ENCODE results near the gene CPS1. TPM values are rescaled to one million over a fixed set of nuclear protein-coding genes. Genes with fewer than 3 reads are reported as not detected.

The CPS1 gene
- total RNA-seq, 1 donor from 2014 or later, result 8.0 TPM

DNA sequence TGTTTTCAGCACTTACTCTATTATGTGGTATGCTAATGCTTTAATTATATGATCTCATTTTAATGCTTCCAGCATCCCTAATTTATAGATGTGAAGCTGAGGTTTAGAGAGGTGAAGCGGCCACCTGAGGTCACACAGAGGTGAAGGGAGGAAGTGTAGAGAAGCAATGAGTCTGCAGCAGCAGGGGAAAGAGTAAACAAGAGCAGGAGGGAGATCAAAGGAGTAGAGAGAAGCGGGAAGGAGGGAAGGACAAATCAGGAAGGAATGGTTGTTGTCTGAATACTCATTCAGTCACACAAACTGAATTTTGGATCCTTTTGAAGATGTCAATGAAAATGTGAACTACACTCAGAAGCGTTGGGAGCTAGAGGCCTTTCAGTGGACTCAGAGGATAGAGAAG lies 130.0 kb downstream of the CPS1 start:
- Mint-ChIP-seq H3K4me3 (ENCODE audit: unreplicated experiment) (no peak overlapping the region), H3K36me3 (ENCODE audit: low read depth, unreplicated experiment) (no peaks in the 10 kb centered on the region), H3K27ac (ENCODE audit: unreplicated experiment) (no peak overlapping the region), H3K27me3 (ENCODE audit: low read depth, unreplicated experiment) (no peaks in the 10 kb centered on the region), H3K4me1 (ENCODE audit: low read depth, unreplicated experiment) (no peaks in the 10 kb centered on the region), H3K9me3 (ENCODE audit: unreplicated experiment) (no peaks in the 10 kb centered on the region)
- H4K20me1 ChIP-seq (ENCODE audit: insufficient read depth, low read length), result no peaks in the 10 kb centered on the region
- no peaks in the 10 kb centered on the region for H3K27me3 ChIP-seq (ENCODE audit: insufficient read depth, low read length)
- H3K4me3 ChIP-seq (ENCODE audit: insufficient read depth, low read depth, low read length), result no peak overlapping the region
- H3K27ac ChIP-seq (ENCODE audit: low read depth, low read length), result no peak overlapping the region
- TF ChIP-seq CTCF (IDR thresholded peaks at IDR 0.05; ENCODE audit: insufficient read depth, low read depth, low read length), result no peak
- no peak for TF ChIP-seq EZH2 (IDR thresholded peaks at IDR 0.05; ENCODE audit: insufficient read depth, low read length)
- H3K79me2 ChIP-seq (ENCODE audit: insufficient read depth, low read length), result no peaks in the 10 kb centered on the region
- FAIRE-seq (no peak), DNase-seq (ENCODE audit: low read depth) (no peak)
- H2AFZ ChIP-seq (ENCODE audit: low read depth, low read length), result no peak overlapping the region
- no peaks in the 10 kb centered on the region for H3K4me1 ChIP-seq (ENCODE audit: insufficient read depth, low read length)
- no peaks in the 10 kb centered on the region for H3K9me3 ChIP-seq (ENCODE audit: insufficient read depth, low read depth, low read length)
- no peaks in the 10 kb centered on the region for H3K36me3 ChIP-seq (ENCODE audit: insufficient read depth, low read length)
- H3K9ac ChIP-seq (ENCODE audit: low read length), result no peak overlapping the region
- no peak overlapping the region for H3K4me2 ChIP-seq (ENCODE audit: low read length)

- no peaks in the 10 kb centered on the region for H3K79me2 ChIP-seq (ENCODE audit: insufficient read depth, low read length)
- no peaks in the 10 kb centered on the region for H3K27me3 ChIP-seq (ENCODE audit: insufficient read depth, low read length)
- H3K9me3 Mint-ChIP-seq (ENCODE audit: unreplicated experiment), result no peaks in the 10 kb centered on the region
- H3K4me3 ChIP-seq (ENCODE audit: insufficient read depth, low read depth, low read length), result no peak overlapping the region
- H4K20me1 ChIP-seq (ENCODE audit: insufficient read depth, low read length), result no peaks in the 10 kb centered on the region
- H3K36me3 Mint-ChIP-seq (ENCODE audit: low read depth, unreplicated experiment), result no peaks in the 10 kb centered on the region
- H3K4me3 Mint-ChIP-seq (ENCODE audit: unreplicated experiment), result no peak overlapping the region
- TF ChIP-seq CTCF (IDR thresholded peaks at IDR 0.05; ENCODE audit: insufficient read depth, low read depth, low read length), result no peak
- no peak for TF ChIP-seq EZH2 (IDR thresholded peaks at IDR 0.05; ENCODE audit: insufficient read depth, low read length)
- no peak overlapping the region for H3K27ac ChIP-seq (ENCODE audit: low read depth, low read length)
- no peaks in the 10 kb centered on the region for H3K36me3 ChIP-seq (ENCODE audit: insufficient read depth, low read length)
- no peak for FAIRE-seq
- no peaks in the 10 kb centered on the region for H3K9me3 ChIP-seq (ENCODE audit: insufficient read depth, low read depth, low read length)
- H3K27me3 Mint-ChIP-seq (ENCODE audit: low read depth, unreplicated experiment), result no peaks in the 10 kb centered on the region
- no peaks in the 10 kb centered on the region for H3K4me1 ChIP-seq (ENCODE audit: insufficient read depth, low read length)
- no peak for DNase-seq (ENCODE audit: low read depth)
- no peak overlapping the region for H3K4me2 ChIP-seq (ENCODE audit: low read length)
- H3K27ac Mint-ChIP-seq (ENCODE audit: unreplicated experiment), result no peak overlapping the region
- H2AFZ ChIP-seq (ENCODE audit: low read depth, low read length), result no peak overlapping the region
- H3K9ac ChIP-seq (ENCODE audit: low read length), result no peak overlapping the region
- no peaks in the 10 kb centered on the region for H3K4me1 Mint-ChIP-seq (ENCODE audit: low read depth, unreplicated experiment)
Measured at GRCh38 chr2:210687786-210688470, 131.5 kb downstream of the CPS1 start.

DNA sequence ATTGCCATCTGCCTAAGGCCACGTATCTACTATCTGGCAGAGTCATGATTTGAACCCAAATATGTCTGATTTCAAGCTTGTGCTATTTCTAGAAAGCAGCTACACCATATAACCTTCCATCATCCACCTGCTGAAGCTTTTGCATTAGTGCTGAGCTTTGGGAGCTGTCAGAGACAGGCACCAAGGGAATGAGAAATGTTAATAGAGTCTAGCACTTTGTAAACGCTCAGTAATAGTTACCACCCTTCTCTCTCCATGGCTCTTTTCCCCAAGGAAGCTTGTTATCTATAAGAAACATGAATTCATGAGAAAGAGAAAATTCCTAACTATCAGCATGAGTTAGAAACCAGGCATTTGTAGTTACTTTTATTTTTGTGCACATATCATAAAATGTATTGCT lies 151.5 kb downstream of the CPS1 start:
- TF ChIP-seq EZH2 (IDR thresholded peaks at IDR 0.05; ENCODE audit: insufficient read depth, low read length) (no peak), CTCF (IDR thresholded peaks at IDR 0.05; ENCODE audit: insufficient read depth, low read depth, low read length) (no peak)
- no peaks in the 10 kb centered on the region for H3K79me2 ChIP-seq (ENCODE audit: insufficient read depth, low read length)
- FAIRE-seq (no peak), DNase-seq (ENCODE audit: low read depth) (no peak)
- no peaks in the 10 kb centered on the region for H3K9me3 ChIP-seq (ENCODE audit: insufficient read depth, low read depth, low read length)
- no peak overlapping the region for H3K27ac ChIP-seq (ENCODE audit: low read depth, low read length)
- H3K4me3 Mint-ChIP-seq (ENCODE audit: unreplicated experiment), result no peak overlapping the region
- H4K20me1 ChIP-seq (ENCODE audit: insufficient read depth, low read length), result no peaks in the 10 kb centered on the region
- H3K9ac ChIP-seq (ENCODE audit: low read length), result no peak overlapping the region
- no peaks in the 10 kb centered on the region for H3K27me3 Mint-ChIP-seq (ENCODE audit: low read depth, unreplicated experiment)
- H3K4me2 ChIP-seq (ENCODE audit: low read length), result no peak overlapping the region
- no peaks in the 10 kb centered on the region for H3K4me1 Mint-ChIP-seq (ENCODE audit: low read depth, unreplicated experiment)
- no peaks in the 10 kb centered on the region for H3K36me3 ChIP-seq (ENCODE audit: insufficient read depth, low read length)
- no peaks in the 10 kb centered on the region for H3K36me3 Mint-ChIP-seq (ENCODE audit: low read depth, unreplicated experiment)
- H2AFZ ChIP-seq (ENCODE audit: low read depth, low read length), result no peak overlapping the region
- H3K4me3 ChIP-seq (ENCODE audit: insufficient read depth, low read depth, low read length), result no peak overlapping the region
- no peaks in the 10 kb centered on the region for H3K9me3 Mint-ChIP-seq (ENCODE audit: unreplicated experiment)
- H3K27ac Mint-ChIP-seq (ENCODE audit: unreplicated experiment), result no peak overlapping the region
- no peaks in the 10 kb centered on the region for H3K27me3 ChIP-seq (ENCODE audit: insufficient read depth, low read length)
- H3K4me1 ChIP-seq (ENCODE audit: insufficient read depth, low read length), result no peaks in the 10 kb centered on the region

Data from astrocyte (in vitro differentiated cells and primary cell).